T follicular helper cell (primary cell): ENCODE measurements around the gene SKIC2.
"Not testable (repeated sequence)": the region's sequence is repeated elsewhere in the genome, so short reads cannot be mapped to it uniquely, and the experiment has no call there.

Experiments used
- DNase-seq: peaks from one replicate; pipeline ENCODE4 v3.0.0-alpha.2; 2020; ENCODE audit warnings: low read depth
- total RNA-seq, 2 experiments: gene quantifications; one replicate each; lab custom pipeline; 2026; lab: John Stamatoyannopoulos, UW

SKIC2 gene
- 157 to 172 reads per million in 2 experiments for total RNA-seq

- DNase-seq: peak; percentile 97
These were observed at the start of gene SKIC2, which contains the start of gene NELFE for GRCh38 chr6:31958741-31959739. TSS of gene SKIC2 (plus strand) at chr6:31959175. CDS start at chr6:31959193, 18 bp downstream. TSS of gene NELFE (minus strand) at chr6:31958971. CDS start at chr6:31958446, 525 bp downstream.

GRCh38 chr6:31909298-31909697, 49.7 kb upstream of the SKIC2 start:
- DNase-seq: not testable (repeated sequence)

- no peak for DNase-seq
These were observed 47.0 kb upstream of the SKIC2 start for GRCh38 chr6:31911826-31912585.

- DNase-seq: no peak
These were observed 43.6 kb upstream of the SKIC2 start for GRCh38 chr6:31915351-31915750.

GRCh38 chr6:31915756-31916155, 43.2 kb upstream of the SKIC2 start:
- no peak for DNase-seq

- DNase-seq: no peak
These were observed 40.8 kb upstream of the SKIC2 start for GRCh38 chr6:31918069-31918720.

GRCh38 chr6:31919624-31920303, 39.2 kb upstream of the SKIC2 start:
- no peak for DNase-seq

GRCh38 chr6:31920811-31921210, 38.2 kb upstream of the SKIC2 start:
- no peak for DNase-seq

GRCh38 chr6:31922942-31923341, 36.0 kb upstream of the SKIC2 start:
- DNase-seq: no peak

- no peak for DNase-seq
These were observed 31.6 kb upstream of the SKIC2 start, which contains the start of gene C2 for GRCh38 chr6:31927242-31927862. TSS of gene C2 (plus strand) at chr6:31927717. CDS start at chr6:31927753, 36 bp downstream.

- no peak for DNase-seq
These were observed 30.9 kb upstream of the SKIC2 start for GRCh38 chr6:31927863-31928671.

GRCh38 chr6:31928672-31928939, 30.4 kb upstream of the SKIC2 start:
- DNase-seq: no peak

GRCh38 chr6:31930962-31931361, 28.0 kb upstream of the SKIC2 start:
- no peak for DNase-seq

GRCh38 chr6:31932137-31932536, 26.8 kb upstream of the SKIC2 start:
- DNase-seq: not testable (repeated sequence)

- no peak for DNase-seq
These were observed 25.4 kb upstream of the SKIC2 start for GRCh38 chr6:31933537-31933936.

GRCh38 chr6:31935021-31935420, 24.0 kb upstream of the SKIC2 start:
- no peak for DNase-seq

- no peak for DNase-seq
These were observed 23.2 kb upstream of the SKIC2 start for GRCh38 chr6:31935823-31936222.

GRCh38 chr6:31940256-31940664, 18.7 kb upstream of the SKIC2 start:
- DNase-seq: no peak

GRCh38 chr6:31943742-31944141, 15.2 kb upstream of the SKIC2 start:
- DNase-seq: no peak

- no peak for DNase-seq
These were observed 13.8 kb upstream of the SKIC2 start for GRCh38 chr6:31945154-31945506.
